Bronchial smooth muscle cell (primary cell): ENCODE data around the gene TIMELESS. TPM values are rescaled to one million over a fixed set of nuclear protein-coding genes. Genes with fewer than 3 reads are reported as not detected.

Experiments used
- total RNA-seq: library from RNA; depleted of rRNA; stranded (reverse); fragments of >200 nt; gene quantifications from 2 replicates; pipeline ENCODE4 v1.2.1, GENCODE V29; 2014

Gene TIMELESS
- 2.5 and 4.1 TPM in 2 replicates for total RNA-seq

GRCh38 chr12:56448860-56449621, at the start of gene TIMELESS:
TSS of gene TIMELESS (minus strand) at chr12:56449426. CDS start at chr12:56434170, 15,256 bp downstream.

GRCh38 chr12:56488041-56488955, 39.1 kb upstream of the TIMELESS start, which contains the start of gene GLS2:
TSS of gene GLS2 (minus strand) at chr12:56488161. CDS start at chr12:56488118, 43 bp downstream.

GRCh38 chr12:56468216-56469006, 19.2 kb upstream of the TIMELESS start, which contains the start of gene SPRYD4:
TSS of gene SPRYD4 (plus strand) at chr12:56468578. CDS start at chr12:56468592, 14 bp downstream.

GRCh38 chr12:56454557-56454956, 5.3 kb upstream of the TIMELESS start, which contains the start of gene MIP:
TSS of gene MIP (minus strand) at chr12:56454657. CDS start at chr12:56454613, 44 bp downstream.

Other genes starting within 250 kb of the TIMELESS start
- 81.8 and 103 TPM in 2 replicates for gene RNF41, start 227.5 kb downstream of the TIMELESS start, total RNA-seq
- gene NABP2, start 225.1 kb downstream of the TIMELESS start, total RNA-seq = 26.0 and 27.6 TPM in 2 replicates
- gene SLC39A5, start 219.4 kb downstream of the TIMELESS start, total RNA-seq = 0.26 and 0.47 TPM in 2 replicates
- 8.4 and 15.8 TPM in 2 replicates for gene ANKRD52, start 191.0 kb downstream of the TIMELESS start, total RNA-seq
- gene COQ10A, start 182.5 kb downstream of the TIMELESS start, total RNA-seq = 9.1 and 10.2 TPM in 2 replicates
- gene CS, start 149.1 kb downstream of the TIMELESS start, total RNA-seq = 55.3 and 69.0 TPM in 2 replicates
- gene CNPY2, start 133.4 kb downstream of the TIMELESS start, total RNA-seq = 68.4 and 84.2 TPM in 2 replicates
- gene PAN2, start 115.4 kb downstream of the TIMELESS start, total RNA-seq = 21.8 and 27.2 TPM in 2 replicates
- gene IL23A, start 110.5 kb downstream of the TIMELESS start, total RNA-seq = 0.09 TPM in 1 of 2 replicates, not detected in the other
- 276 and 289 TPM in 2 replicates for gene STAT2, start 89.3 kb downstream of the TIMELESS start, total RNA-seq
- not detected in 2 replicates for gene APOF, start 86.6 kb downstream of the TIMELESS start, total RNA-seq
- gene MIP, start 5.2 kb upstream of the TIMELESS start, total RNA-seq = not detected in 2 replicates
- 0.94 and 1.6 TPM in 2 replicates for gene SPRYD4, start 19.2 kb upstream of the TIMELESS start, total RNA-seq
- 0.09 and 0.16 TPM in 2 replicates for gene GLS2, start 38.7 kb upstream of the TIMELESS start, total RNA-seq
- gene RBMS2, start 72.4 kb upstream of the TIMELESS start, total RNA-seq = 9.3 and 9.5 TPM in 2 replicates
- gene BAZ2A, start 180.9 kb upstream of the TIMELESS start, total RNA-seq = 12.3 and 13.1 TPM in 2 replicates
- 373 and 497 TPM in 2 replicates for gene ATP5F1B, start 196.6 kb upstream of the TIMELESS start, total RNA-seq
- gene PTGES3, start 238.9 kb upstream of the TIMELESS start, total RNA-seq = 28.2 and 42.7 TPM in 2 replicates